Chondrocyte (in vitro differentiated cells): ENCODE measurements around the gene TMCO6. TPM values are rescaled to one million over a fixed set of nuclear protein-coding genes. Genes with fewer than 3 reads are reported as not detected.

Source experiments
- DNase-seq: peaks from one replicate; pipeline ENCODE4 v3.0.0; 2021; ENCODE audit warnings: mixed read lengths, low spot score
- H3K27ac Mint-ChIP-seq: one replicate; pipeline ENCODE4 v1.8.0; 2021; ENCODE audit warnings: mild to moderate bottlenecking, moderate library complexity, mixed read lengths; ENCODE audit not compliant: unreplicated experiment
- H3K27me3 Mint-ChIP-seq: 2 replicates; pipeline ENCODE4 v1.8.0; 2021; ENCODE audit warnings: low read depth, mixed read lengths
- H3K36me3 Mint-ChIP-seq: 2 replicates; pipeline ENCODE4 v1.8.0; 2021; ENCODE audit warnings: low read depth, mixed read lengths
- H3K4me1 Mint-ChIP-seq: 2 replicates; pipeline ENCODE4 v1.8.0; 2021; ENCODE audit warnings: low read depth, mild to moderate bottlenecking, mixed read lengths
- H3K4me3 Mint-ChIP-seq: one replicate; pipeline ENCODE4 v1.8.0; 2021; ENCODE audit warnings: mild to moderate bottlenecking, moderate library complexity, mixed read lengths; ENCODE audit not compliant: unreplicated experiment
- H3K9me3 Mint-ChIP-seq: 2 replicates; pipeline ENCODE4 v1.8.0; 2021; ENCODE audit warnings: low read depth, mixed read lengths
- total RNA-seq: library from RNA; stranded (reverse); gene quantifications from 3 replicates; pipeline ENCODE4 v1.2.1, GENCODE V29; 2021
- TF ChIP-seq, protein P1 (sequence below): fragments of 200-600 bp; sonication (generic); IDR thresholded peaks from 2 replicates; pipeline ENCODE4 v1.5.0; 2021; ENCODE audit warnings: antibody characterized with exemption, mild to moderate bottlenecking, moderate library complexity

TMCO6 gene
- total RNA-seq, 1 donor from 2014 or later = 6.6 TPM

- no peak for DNase-seq
- Mint-ChIP-seq H3K27ac (no peak overlapping the region), H3K36me3 (peaks cover 1% of the 10 kb centered on the region), H3K4me3 (no peak overlapping the region), H3K9me3 (peaks cover 11% of the 10 kb centered on the region), H3K27me3 (no peaks in the 10 kb centered on the region), H3K4me1 (peaks cover 3% of the 10 kb centered on the region)
- TF ChIP-seq, protein P1, sequence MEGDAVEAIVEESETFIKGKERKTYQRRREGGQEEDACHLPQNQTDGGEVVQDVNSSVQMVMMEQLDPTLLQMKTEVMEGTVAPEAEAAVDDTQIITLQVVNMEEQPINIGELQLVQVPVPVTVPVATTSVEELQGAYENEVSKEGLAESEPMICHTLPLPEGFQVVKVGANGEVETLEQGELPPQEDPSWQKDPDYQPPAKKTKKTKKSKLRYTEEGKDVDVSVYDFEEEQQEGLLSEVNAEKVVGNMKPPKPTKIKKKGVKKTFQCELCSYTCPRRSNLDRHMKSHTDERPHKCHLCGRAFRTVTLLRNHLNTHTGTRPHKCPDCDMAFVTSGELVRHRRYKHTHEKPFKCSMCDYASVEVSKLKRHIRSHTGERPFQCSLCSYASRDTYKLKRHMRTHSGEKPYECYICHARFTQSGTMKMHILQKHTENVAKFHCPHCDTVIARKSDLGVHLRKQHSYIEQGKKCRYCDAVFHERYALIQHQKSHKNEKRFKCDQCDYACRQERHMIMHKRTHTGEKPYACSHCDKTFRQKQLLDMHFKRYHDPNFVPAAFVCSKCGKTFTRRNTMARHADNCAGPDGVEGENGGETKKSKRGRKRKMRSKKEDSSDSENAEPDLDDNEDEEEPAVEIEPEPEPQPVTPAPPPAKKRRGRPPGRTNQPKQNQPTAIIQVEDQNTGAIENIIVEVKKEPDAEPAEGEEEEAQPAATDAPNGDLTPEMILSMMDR = no peak
These were observed 8.8 kb upstream of the TMCO6 start for GRCh38 chr5:140630292-140631035.

GRCh38 chr5:140631036-140631417, 8.2 kb upstream of the TMCO6 start:
- no peaks in the 10 kb centered on the region for H3K27me3 Mint-ChIP-seq
- TF ChIP-seq, protein P1 = no peak
- H3K27ac Mint-ChIP-seq = no peak overlapping the region
- H3K4me3 Mint-ChIP-seq = no peak overlapping the region
- DNase-seq = no peak
- peaks cover 3% of the 10 kb centered on the region for H3K4me1 Mint-ChIP-seq
- peaks cover 11% of the 10 kb centered on the region for H3K9me3 Mint-ChIP-seq
- peaks cover 1% of the 10 kb centered on the region for H3K36me3 Mint-ChIP-seq

- TF ChIP-seq, protein P1 = no peak
- Mint-ChIP-seq H3K27me3 (no peaks in the 10 kb centered on the region), H3K4me1 (peaks cover 3% of the 10 kb centered on the region), H3K27ac (no peak overlapping the region), H3K4me3 (no peak overlapping the region), H3K36me3 (peaks cover 1% of the 10 kb centered on the region), H3K9me3 (peaks cover 10% of the 10 kb centered on the region)
- no peak for DNase-seq
These were observed 7.4 kb upstream of the TMCO6 start for GRCh38 chr5:140631831-140632365.

- Mint-ChIP-seq H3K27me3 (no peaks in the 10 kb centered on the region), H3K4me3 (no peak overlapping the region), H3K4me1 (peaks cover 3% of the 10 kb centered on the region), H3K36me3 (no peaks in the 10 kb centered on the region), H3K27ac (no peak overlapping the region), H3K9me3 (peaks cover 6% of the 10 kb centered on the region)
- DNase-seq = no peak
- TF ChIP-seq, protein P1 = no peak
These were observed 6.8 kb upstream of the TMCO6 start for GRCh38 chr5:140632366-140633020.

DNA sequence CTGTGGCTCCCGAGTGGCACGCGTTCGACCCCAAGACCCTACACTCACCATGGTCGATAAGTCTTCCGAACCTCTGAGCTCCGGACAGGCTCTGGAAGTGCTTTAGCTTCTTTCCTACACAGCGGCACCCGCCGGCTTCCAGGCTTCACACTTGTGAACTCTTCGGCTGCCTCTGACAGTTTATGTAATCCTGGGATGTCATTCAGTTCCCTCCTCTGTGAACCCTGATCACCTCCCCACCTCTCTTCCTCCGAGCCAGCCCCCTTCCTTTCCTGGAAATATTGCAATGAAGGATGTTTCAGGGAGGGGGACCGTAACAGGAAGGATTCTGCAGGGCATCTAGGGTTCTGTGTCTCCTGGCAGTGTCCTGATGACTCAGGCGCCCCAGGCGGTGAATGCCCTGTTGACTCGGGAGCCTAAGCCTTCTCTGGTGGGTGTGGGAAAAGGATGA, 6.2 kb upstream of the TMCO6 start, which contains the start of gene CD14:
Gene CD14 (minus strand): TSS at position 155 of the 451 bp plus-strand sequence. CDS start 104 bp downstream, at position 51.
- no peaks in the 10 kb centered on the region for H3K27me3 Mint-ChIP-seq

More for the DNA sequence above, 6.2 kb upstream of the TMCO6 start, which contains the start of gene CD14:
- no peak within 1 kb of the TSS for H3K4me3 Mint-ChIP-seq
- no peak for DNase-seq
- no peaks in the 10 kb centered on the region for H3K36me3 Mint-ChIP-seq
- H3K9me3 Mint-ChIP-seq = peaks cover 2% of the 10 kb centered on the region
- no peak within 1 kb of the TSS for H3K27ac Mint-ChIP-seq
- H3K4me1 Mint-ChIP-seq = peaks cover 3% of the 10 kb centered on the region
- TF ChIP-seq, protein P1 = no peak
